ENCODE data around the gene SRI.

SRI gene

DNA sequence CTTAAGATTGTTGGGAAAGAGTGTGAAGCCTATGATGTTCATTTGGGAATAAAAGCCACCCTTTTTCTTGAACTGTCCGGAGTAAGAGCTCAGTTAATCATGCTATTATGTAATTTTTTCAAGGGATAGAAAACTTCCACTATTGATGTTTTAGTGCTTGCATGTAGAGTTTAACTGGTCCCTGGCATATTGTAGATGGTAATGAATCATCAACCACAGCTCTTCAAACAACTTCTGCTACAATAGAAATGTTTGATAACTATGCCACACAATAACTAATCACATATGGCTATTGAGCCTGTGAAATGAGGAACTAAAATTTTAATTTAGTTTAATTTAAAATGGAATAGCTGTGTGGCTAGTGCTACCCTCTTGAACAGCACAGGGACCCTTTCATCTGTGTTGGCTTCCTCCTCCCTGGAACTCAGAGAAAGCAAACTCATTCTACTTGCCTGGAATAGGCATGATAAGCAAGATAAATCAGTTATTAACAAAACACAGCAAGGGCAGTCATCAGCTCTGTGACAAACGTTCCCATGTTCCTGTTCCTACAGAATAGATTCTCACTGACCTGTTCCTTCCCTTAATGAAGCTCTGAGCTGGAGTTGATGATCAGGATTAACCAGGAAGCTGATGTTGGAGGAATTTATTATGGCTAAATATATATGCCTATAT lies 4.9 kb upstream of the SRI start:
- DNase-seq (ENCODE audit: low read depth in 2 of 2), result no peak

DNA sequence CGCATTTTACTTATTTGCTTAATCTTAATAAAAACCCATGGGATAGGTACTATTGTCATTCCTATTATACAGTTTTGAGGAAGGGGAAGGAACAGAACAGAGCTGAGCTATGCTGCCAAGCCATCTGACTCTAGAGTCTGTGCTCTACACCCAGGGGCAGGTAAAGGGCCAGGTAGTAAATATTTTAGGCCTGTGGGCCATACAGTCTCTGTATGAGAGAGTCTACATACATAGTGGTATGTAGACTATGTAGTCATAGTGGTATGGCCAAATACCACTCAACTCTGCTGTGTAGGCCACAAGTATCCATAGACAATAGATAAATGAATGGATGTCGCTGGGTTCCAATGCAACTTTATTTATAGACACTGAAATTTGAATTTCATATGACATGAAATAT lies 3.4 kb upstream of the SRI start:
- DNase-seq (ENCODE audit: low read depth in 2 of 2), result no peak

- no peak for DNase-seq (ENCODE audit: low read depth in 2 of 2)
Observed at GRCh38 chr7:88218836-88219605, 817 bp downstream of the SRI start.

DNA sequence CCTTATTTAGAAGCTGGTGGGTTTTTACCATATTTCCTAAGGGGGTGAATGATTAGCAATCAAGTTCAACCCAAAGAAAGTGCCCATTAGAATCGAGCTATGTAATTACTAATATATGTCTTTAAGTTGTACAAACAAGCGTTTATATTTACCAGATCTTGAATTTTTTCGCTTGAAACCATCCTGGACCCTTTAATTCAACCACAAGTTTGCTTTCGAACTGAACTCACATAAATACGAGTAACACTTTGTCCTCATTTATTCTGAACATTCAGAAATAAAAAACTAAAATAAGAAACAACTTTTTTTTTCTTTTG lies 1.5 kb downstream of the SRI start:
- DNase-seq (ENCODE audit: low read depth in 2 of 2), result no peak

GRCh38 chr7:88217675-88218428 lies 2.0 kb downstream of the SRI start:
- DNase-seq (ENCODE audit: low read depth in 2 of 2), result no peak

DNA sequence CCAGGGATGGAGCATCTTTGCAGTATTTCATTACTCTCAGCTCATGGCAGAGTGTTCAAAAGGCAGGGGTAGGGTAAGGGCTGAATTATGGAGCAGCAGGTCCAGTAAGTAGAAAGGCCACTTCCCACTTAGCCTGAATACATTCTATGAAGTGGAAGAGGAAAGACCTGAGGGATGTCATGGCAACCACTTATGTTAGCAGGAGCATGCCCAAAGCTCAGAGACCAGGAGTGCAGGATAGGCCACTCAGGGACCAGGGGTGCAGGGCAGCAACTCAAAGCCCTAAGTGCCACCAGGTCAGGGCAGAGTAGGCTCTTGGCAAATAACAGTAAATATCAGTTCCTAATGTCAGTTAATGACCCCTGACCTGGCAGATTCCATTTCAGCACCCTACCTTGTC lies 3.6 kb downstream of the SRI start:
- no peak for DNase-seq (ENCODE audit: low read depth in 2 of 2)

DNA sequence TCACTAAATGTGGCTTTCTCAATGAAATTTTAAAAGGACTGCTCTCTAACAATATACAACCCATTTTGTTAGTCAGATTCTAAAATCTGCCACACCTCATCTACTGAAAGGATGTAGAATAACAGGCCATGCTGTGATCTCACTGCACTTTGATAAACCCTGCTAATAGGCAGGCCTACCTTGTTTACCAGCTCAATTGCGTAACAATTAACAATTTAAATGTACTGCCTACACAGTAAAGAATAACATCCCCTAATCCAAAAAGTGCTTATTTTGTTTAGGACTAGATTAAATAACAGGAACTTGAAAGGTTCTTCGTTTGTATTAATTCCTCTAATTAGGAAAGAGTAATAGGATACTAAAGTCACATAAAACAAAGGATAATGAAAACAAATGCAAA lies 4.5 kb downstream of the SRI start:
- DNase-seq (ENCODE audit: low read depth in 2 of 2), result no peak

- DNase-seq (ENCODE audit: low read depth in 2 of 2), result no peak
Observed at GRCh38 chr7:88214456-88214855, 5.4 kb downstream of the SRI start.

DNA sequence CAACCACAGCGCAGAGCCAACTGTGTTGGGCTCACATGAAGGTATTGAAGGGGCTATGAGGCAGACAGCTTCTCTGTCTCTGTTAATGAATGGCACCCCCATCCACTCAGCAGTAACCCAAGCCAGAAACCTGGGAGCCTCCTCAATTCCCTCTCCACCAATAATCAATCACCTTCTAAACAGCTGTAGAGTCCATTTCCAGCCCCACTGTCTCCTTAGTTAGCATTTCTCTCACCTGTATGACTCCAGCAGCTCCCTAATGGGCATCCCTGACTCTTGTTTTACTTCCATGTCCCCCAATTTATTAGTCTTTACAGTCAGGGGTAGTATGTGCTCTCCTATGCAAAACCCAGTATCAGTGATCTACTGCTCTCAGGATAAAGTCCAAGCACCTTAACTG lies 6.9 kb downstream of the SRI start:
- no peak for DNase-seq (ENCODE audit: low read depth in 2 of 2)

DNA sequence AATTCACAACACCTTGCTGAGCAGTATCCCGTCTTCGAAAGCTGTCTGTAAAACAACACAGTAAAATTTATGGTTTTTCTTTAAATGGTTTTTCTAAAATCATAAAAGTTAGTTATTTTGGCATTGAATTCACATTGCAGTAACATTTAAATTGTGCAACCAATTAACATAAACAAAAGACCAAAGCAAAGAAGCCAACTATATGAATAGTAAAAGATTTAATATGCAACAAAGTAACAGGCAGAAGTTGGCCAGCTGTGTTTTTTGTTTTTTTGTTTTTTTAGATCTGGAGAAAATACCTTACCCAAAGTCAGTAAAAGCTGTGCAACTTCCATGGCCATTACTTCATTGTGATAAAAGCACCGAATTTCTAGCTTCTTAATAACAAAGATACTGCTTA lies 11.3 kb downstream of the SRI start:
- DNase-seq (ENCODE audit: low read depth in 2 of 2), result no peak

DNA sequence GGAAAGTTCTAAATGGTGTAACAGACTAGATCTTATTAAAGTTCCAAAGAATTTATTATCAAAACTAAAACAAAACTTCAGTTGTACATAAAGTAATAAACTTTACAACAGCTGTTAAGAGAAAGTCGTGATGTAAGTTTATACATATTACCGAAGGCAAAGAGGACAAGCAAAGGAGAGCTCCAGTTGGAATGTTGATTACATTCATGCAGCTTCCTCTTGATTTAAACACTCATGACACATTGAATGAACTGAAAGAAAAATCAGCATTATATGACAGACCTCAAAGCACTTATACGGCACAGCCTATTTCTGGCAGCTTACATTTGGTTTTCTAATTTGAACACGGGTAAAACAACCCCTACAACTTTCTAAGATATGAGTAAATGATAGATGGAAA lies 13.6 kb downstream of the SRI start:
- no peak for DNase-seq (ENCODE audit: low read depth in 2 of 2)

GRCh38 chr7:88205179-88205578 lies 14.7 kb downstream of the SRI start:
- DNase-seq (ENCODE audit: low read depth in 2 of 2), result no peak

- DNase-seq (ENCODE audit: low read depth in 2 of 2), result no peak
Observed at GRCh38 chr7:88204525-88205110, 15.2 kb downstream of the SRI start.

DNA sequence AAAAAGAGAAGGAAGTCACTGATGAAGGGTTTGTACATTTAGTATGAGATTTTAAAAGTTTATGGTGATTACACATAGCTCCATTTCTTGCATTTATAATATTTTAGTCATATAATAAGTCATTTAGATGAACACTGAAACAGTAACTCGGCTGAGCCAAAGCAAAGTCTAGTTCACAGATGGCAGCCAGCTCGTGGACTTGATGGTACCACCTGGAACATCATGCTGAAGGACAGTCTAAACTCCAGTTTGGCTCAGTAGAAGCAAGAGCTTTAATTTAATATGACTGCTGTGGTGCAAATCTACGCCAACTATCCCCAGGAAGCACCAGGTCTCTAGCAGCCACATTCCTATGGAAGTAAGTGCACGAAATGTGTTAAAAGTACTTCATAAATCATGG lies 16.4 kb downstream of the SRI start:
- DNase-seq (ENCODE audit: low read depth in 2 of 2), result no peak

GRCh38 chr7:88202799-88203198 lies 17.0 kb downstream of the SRI start:
- no peak for DNase-seq (ENCODE audit: low read depth in 2 of 2)

DNA sequence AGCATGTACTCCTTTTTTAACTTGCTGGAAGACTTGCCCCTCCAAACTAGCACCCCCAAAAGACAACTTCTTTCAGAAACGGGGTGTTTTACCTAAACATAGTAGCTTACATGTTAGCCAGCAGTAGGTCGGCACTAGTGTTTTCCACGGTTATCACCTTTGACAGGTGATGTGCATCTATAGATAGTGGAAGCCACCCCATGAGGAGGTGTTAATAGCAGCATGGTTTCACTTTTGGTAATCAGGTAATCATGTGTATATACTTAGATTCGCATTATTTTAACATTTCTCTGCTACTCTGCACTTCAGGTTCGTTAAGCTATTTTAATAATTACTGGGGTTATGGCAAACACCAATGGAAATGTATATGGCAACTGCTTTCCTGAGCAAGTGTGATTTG lies 17.6 kb downstream of the SRI start:
- DNase-seq (ENCODE audit: low read depth in 2 of 2), result no peak

- no peak for DNase-seq (ENCODE audit: low read depth in 2 of 2)
Observed at GRCh38 chr7:88201305-88201704, 18.5 kb downstream of the SRI start.

DNA sequence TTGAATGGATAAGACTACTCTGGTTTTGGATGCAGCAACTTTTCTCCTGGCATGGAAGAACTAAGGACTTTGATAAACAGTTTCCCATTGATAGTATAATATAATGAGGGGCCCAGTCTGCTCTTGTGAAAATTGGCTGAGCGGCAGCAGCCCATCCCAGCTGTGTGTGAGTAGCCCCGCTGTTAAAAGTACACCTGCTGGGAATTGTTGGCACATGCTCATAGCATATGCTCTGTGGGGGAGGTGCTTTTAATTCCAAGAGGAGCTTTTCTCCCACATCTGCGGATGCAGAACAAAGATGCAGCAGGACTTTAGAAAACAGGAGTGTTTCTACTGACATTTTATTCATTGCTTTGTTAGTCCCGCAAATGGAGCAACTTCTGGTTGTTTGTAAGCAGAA lies 19.0 kb downstream of the SRI start:
- no peak for DNase-seq (ENCODE audit: low read depth in 2 of 2)

- no peak for DNase-seq (ENCODE audit: low read depth in 2 of 2)
Observed at GRCh38 chr7:88200261-88200660, 19.6 kb downstream of the SRI start.

GRCh38 chr7:88191911-88192310 lies 27.9 kb downstream of the SRI start:
- no peak for DNase-seq (ENCODE audit: low read depth in 2 of 2)

GRCh38 chr7:88185650-88186049 lies 34.2 kb downstream of the SRI start:
- no peak for DNase-seq (ENCODE audit: low read depth in 2 of 2)

DNA sequence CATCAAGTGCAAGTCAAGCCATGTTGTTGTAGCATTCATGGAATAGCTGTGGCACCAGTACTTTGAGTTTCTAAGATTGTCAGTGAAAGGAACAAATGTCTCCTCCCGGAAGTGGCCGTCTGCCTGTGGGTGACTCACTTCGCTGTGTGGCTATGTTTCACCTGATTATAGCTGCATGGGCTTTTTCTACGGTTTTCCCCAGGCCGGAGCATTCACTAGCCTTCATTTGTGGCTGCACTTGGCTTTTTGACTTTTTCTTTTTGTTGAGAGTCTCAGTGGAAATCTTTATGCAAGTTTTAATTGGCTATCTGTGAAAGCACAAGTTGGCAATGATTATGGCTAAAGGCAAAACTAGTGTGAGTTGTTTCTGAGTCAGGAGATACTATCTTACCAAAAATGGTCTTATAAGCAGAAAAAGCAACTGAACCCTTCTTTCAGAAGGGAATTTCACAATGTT lies 35.0 kb downstream of the SRI start:
- DNase-seq (ENCODE audit: low read depth in 2 of 2), result no peak

GRCh38 chr7:88183051-88183450 lies 36.8 kb downstream of the SRI start:
- no peak for DNase-seq (ENCODE audit: low read depth in 2 of 2)
